ENCODE measurements around the gene SIGLEC8.
A peak's percentile ranks its signal among the peaks of the same experiment; 100 is the strongest.
"Not testable (repeated sequence)": the region's sequence is repeated elsewhere in the genome, so short reads cannot be mapped to it uniquely, and the experiment has no call there.

The SIGLEC8 gene

DNA sequence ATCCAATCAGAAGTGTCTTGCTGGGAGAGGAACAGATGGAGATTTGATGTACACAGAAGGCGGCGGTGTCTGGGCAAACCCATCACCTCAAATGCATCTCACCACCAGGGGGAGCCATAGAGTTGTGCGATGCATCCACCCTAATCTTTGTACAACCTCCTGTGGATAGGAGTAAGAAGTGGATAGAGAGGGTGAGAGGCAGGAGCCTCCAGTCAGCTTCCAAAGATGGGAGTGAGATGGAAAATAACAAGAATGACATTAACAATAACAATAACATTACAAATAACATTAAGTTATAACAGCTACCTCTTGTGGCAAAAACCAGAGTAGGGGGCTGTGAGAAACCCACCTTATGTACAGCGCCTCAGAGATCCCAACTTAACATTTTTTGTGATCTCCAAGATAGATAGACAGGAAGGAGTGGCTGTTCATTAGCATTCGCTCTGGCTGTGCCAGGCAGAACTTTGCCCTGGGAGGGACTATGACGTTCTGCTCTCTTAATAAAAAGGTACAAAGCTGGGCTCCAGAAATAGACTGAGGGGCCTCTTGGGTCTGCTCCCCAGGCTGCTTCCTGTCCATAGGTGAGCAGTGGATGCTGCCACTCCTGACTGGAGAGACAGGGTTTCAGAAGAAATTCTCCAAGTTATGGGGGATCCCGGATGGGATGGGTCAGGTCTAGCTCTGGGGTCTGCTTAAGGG, 14.9 kb upstream of the SIGLEC8 start:
- peak; percentile 48 for DNase-seq (ENCODE audit: low read depth)

DNA sequence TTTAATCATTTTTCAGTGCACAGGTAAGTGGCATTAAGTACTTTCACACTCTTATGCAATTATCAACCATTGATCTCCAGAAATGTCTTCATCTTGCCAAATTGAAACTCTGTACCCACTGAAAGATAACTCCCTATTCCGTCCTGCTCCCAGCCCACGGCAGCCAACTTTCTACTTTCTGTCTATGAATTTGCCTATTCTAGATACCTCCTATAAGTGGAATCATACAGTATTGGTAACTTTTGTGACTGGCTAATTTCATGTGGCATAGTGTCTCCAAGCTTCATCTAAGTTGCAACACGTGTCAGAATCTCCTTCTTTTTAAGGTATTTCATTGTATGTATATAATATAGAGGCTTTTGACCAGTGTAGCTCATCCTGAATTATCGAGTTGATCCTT, 14.4 kb upstream of the SIGLEC8 start:
- DNase-seq (ENCODE audit: low read depth) = no peak

DNA sequence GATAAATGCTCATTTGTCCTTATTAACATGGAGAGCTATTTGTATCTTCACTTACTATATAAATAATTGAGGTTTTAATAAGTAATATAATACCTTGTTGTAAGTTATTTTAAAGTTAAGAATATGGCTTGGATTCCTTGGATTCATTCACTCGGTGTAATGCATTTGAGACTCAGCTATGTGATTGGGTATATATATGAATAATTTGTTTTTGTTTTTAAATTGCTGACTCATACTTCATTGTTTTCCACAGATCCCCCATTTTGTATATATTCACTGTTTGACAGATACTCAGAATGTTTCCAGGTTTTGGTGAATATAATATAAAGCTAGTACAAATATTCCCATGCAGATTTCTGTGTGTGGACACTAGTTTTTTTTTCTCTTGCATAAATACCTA, 13.3 kb upstream of the SIGLEC8 start:
- DNase-seq (ENCODE audit: low read depth) = no peak

DNA sequence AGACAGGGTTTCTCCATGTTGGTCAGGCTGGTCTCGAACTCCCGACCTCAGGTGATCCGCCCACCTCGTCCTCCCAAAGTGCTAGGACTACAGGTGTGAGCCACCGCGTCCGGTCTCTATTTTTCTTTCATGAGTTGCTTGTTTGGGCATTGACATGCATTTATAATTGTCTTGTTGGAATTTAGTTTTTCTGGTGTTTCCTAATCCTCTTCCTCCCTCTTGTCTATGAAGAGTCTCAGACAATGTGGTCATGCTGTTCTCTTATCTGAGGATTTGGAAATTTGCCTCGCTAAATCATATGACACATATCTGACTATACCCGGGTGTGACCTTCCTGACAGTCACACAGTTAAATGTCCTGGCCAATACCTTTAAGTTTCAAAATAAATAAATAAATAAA, 12.7 kb upstream of the SIGLEC8 start:
- DNase-seq (ENCODE audit: low read depth) = peak; percentile 23

DNA sequence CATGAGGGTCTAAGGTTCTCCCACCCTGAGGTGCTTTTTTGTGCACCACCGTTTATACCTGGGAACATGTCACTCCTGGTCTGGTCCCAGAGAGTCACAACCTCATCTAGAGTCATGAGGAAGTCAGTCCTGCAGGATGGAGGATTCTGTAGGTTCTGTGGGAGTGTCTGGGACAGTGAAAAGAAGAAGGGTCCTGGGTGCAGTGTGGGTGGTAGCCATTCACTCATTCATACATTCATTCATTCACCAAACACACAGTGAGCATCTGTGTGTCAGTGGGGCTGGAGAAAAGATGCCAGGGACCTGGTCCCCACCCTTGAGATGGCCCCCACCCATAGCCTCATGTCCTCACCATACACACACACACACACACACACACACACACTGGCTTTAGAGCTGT, 11.4 kb upstream of the SIGLEC8 start:
- no peak for DNase-seq (ENCODE audit: low read depth)

DNA sequence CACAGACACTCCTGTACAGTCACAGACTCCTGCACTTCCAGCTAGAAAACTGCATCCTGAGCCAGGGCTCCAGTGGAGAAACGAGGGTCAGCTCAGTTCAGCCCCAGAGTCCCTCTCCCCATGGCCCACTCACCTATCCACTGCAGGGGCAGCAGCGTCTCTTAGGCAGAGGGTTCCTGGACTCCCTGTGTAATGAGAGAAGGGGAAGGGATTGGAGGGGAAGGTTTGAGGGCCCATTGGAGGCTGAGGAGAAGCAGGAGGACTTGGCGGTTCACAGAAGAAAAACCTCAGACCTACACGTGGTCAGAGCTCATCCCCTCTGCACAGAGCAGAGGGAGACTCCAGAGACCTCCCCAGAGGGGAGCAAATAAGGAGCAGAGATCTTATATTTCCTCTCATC, 10.9 kb upstream of the SIGLEC8 start:
- DNase-seq (ENCODE audit: low read depth) = no peak

DNA sequence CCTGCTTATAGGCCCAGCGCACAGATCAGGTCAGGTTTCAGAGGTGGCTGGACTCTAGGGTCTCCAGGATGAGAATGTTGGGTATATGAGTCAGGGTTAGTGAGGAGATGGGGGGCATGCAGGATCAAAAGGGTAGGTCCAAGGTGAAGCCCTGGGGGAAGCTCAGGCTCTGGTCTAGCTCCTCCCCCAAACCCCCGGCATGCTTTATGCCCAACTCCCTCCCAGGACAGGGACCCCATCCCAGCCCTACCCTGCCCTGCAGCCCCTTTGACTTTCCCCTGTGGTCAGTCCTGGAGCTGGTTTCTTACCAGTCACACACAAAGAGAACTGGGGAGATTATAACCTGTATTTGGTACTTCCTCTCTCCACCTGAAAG, 10.3 kb upstream of the SIGLEC8 start:
- no peak for DNase-seq (ENCODE audit: low read depth)

DNA sequence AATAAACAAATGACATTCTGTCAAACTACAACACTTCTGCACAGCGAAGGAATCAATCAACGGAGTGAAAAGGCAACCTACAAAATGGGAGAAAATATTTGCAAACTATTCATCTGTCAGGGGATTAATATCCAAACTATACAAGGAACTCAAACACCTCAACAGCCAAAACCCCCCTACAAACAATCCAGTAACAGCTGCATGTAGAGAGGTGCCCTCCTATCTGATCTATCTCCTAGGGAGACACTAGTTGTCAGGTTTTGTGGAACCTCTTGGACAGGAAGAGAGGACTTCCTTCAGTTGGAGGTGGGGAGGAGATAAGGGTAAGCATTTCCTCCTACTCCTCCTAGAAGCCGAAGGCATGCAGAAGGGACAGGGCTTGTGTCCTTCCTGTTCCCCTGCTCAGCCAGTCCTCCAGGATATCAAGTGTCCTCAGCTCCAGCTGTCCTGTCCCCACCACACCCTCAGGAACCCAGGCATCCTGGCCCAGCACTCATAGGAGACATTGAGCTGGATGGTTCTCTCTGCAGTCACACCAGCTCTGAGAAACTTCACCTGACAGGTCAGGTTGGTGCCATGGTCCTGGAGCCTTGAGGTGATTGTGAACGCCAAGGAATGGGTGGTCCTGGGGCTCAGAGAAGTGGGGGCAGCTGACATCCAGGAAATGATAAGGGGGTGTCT, 9.8 kb upstream of the SIGLEC8 start:
- no peak for DNase-seq (ENCODE audit: low read depth)

DNA sequence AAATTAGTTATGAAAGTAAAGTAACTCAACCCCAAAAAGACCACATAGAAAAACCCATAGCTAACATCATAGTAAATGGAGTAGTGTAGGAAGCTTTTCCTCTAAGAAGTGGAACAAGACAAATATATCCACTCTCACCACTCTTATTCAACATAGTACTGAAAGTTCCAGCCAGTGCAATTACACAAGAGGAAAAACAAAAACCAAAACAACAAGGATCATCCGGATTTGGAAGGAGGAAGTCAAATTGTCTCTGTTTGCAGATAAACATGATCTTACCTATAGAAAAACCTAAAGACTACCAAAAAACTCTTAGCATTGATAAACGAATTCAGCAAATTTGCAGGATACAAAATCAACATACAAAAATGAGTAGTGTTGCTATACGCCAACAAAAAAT, 8.5 kb upstream of the SIGLEC8 start:
- no peak for DNase-seq (ENCODE audit: low read depth)

DNA sequence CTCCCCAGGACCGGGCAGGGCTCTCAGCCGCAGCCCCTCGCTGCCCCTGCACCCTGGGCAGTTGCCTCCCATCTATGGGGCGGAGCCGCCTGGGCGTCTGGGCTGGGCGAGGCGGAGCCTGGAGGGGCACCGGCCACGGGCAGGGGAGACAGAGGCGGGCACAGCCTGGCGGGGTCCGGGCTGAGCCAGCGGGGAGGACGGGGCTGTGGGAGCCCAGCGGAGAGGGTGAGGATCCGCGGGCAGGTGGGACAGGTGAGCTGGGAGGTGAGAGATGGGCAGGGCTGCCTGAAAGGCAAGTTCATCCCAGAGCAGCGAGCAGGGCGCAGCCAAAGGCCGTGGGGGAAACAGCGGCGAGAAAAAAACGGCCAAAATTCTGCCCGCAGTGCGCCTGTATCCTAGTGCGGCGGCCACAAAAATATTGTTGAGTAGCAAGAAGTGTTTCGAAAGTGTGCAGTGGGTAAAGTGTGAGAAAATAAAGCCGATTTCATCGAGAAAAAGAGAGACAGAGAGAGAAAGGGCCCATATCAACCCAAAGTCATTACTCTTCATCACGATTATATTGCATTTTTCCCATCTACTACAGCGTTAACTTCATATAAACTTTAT, 5.8 kb upstream of the SIGLEC8 start:
- DNase-seq (ENCODE audit: low read depth) = not testable (repeated sequence)

DNA sequence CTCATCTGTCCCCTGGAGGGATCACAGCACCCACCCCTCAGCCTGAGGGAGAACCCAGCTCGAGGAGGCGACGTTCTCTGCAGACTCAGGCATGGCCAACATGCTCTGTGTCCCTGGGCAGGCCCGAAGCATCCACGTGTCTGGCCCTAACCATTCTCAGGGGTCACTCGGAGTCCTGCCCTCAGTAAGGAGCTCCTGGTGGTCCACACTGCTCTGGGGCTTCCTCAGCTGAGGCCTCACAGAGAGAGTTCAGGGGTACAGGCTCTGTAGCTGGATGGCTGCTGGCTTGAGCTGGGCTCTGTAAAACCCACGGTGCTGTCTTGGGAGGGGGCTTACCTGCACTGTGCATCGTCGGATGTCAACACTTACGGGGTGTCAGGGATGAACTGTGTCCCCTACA, 4.4 kb upstream of the SIGLEC8 start:
- no peak for DNase-seq (ENCODE audit: low read depth)

DNA sequence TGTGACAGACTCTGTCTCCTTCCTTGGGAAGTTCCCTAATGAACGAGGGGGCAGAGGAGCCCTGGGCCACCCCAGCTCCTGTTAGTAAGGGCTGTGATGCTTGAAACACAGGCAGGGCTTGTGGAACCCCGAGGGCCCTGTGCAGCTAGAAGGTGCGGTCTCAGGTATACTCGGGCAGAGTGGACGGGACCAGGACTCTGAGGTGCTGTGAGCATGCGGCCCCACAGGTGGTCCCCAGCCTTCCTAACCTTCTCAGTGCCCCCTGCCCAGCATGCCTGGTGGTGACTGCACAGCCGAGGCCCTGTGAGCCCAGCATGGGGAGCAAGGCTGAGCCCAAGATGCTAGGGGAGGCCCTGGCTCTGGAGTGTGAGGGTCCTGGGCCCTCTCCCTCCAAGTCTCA, 4.0 kb upstream of the SIGLEC8 start:
- no peak for DNase-seq (ENCODE audit: low read depth)

DNA sequence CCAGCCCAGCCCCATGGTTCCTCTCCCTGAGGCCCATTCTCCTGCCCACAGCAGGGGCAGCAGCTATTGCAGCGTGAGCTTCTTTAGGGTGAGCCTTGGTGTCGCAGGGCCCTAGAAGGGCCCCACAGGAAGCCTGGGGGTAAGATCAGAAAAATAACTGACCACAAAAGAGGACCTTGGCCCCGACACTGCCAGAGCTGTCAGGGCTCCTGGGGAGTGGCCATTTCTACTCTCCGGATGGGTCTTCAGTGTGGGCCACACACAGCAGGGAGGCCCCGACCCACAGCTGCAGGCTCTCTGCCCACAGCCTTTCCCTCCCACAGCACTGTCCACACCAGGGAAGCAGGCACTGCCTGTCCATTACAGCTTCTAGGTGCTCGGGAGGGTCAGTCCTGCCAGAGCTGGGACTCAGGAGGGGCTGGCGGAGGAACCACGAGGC, 3.5 kb upstream of the SIGLEC8 start:
- no peak for DNase-seq (ENCODE audit: low read depth)

DNA sequence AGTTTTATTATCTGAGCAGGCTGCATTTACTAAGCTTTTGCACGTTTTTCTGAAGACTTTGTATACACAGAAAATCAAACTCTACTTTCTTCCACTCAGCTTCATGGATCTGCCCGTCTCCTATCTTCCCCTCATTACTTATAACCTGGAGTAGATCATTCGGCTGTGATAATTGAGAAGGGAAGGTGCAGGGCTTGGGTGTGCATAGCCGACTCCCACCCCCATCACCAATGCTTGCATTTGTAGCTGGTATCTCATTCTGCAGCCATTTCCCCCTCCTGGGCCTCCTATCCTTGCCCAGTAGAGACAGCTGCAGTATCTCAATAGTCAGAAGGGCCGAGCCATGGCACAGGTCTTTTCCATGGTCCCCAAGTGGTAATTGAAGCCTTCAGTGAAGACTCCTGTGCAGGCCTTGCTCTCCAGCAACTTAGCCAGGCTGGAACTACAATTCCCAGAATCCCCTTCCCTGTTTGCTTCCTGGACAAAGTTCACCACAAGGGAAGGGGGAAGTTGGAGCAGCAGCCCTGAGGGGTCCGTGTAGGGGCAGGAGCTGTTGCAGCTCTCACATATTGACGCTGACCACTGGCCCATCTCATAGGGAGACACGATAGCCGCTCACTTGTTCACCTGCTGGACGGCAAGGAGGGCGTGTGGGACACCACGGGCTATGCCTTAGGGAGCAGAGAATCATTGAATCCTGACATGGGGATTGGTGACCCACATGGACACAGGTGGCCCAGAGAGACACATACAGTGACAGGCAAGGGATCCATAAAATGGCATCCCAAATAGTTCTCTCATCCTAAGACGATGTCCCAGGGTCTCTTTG, 2.1 kb upstream of the SIGLEC8 start:
- DNase-seq (ENCODE audit: low read depth) = no peak

DNA sequence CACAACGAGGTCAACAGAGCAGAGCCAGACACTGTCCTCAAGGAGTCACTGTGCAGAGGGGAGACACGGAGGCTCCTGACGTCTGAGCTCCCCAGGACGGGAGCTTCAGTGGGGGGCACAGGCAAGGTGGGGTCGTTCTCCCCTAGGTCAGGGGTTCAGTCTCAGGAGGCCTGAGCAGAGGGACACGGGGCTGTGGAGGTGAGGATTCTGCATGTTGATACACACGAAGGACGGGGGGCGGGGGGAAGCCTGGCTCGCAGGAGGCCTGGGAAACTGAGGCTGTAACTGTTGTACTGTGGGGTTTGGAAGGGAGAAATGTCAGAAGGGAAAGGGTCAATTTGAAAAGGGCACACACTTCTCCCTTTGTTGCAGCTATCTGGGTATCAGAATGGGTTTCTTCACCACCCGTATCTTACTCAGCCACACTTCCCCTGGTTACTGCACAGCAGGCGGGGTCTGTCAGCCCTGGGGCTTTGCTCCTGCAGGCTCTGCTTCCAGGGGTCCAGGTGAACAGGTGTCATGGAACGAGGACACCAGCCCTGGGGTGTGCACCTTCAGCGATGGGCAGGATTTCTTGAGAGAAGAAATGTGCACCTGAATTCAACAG, 748 bp upstream of the SIGLEC8 start:
- no peak for DNase-seq (ENCODE audit: low read depth)

DNA sequence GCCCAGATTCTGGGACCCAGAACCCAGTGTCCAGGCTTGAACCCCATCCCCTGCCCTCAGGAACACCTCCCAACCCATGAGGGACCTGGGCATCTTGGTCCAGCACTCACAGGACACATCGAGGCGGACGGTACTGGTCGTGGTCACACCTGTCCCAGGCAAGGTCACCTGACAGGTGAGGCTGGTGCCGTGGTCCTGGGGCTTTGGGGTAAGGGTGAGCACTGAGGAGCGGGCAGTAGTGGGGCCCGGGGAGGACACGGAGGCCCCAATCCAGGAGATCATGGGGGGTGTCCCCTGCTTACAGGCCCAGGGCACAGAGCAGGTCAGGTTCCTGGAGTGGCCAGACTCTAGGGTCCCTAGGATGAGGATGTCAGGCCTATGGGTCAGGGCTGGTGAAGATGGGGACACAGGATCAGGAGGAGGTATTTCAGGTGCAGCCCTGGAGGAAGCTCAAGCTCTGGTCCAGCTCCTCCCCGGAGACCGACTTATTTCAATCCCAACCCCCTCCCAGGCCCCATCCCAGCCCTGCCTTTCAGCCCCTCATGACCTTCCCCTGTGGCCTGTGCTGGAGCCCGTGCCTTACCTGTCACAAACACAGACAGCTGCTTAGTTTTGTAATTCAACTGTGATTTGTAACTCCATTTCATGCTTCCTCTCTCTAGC, 772 bp downstream of the SIGLEC8 start:
- no peak for DNase-seq (ENCODE audit: low read depth)

DNA sequence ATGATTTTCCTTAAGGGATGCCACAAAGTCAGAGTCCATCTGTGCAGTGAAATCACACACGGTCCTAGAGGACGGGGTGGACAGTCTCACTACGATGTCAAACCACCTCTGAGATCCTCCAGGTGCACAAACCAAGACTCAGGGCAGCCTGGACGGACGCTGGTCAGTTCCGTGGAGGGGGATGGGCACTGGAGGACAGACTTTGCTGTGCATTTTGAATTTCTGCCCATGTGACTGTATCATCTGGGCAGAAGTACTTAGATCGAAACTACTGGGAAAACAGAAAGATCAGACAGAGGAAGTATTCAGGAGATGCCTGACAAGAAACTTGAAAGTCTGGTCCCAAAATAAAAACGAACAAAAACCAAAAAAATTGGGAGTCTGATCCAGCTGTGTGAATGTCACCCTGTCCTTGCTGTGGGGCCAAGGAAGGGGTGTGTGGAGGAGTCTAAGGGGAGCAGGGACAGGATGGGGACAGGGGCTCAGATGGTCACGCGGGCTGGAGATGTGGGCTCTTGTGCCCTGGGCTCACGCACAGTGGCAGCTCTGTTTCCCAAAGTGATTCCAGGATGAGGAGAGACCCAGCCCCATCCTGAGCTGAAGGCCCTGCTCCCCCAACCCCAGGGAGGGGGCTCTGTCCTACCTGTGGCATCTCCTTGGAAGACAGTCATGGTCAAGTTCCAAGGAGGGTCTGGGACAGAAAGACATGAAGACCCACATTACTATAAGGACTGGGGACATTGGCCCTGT, 1.5 kb downstream of the SIGLEC8 start:
- DNase-seq (ENCODE audit: low read depth) = no peak

DNA sequence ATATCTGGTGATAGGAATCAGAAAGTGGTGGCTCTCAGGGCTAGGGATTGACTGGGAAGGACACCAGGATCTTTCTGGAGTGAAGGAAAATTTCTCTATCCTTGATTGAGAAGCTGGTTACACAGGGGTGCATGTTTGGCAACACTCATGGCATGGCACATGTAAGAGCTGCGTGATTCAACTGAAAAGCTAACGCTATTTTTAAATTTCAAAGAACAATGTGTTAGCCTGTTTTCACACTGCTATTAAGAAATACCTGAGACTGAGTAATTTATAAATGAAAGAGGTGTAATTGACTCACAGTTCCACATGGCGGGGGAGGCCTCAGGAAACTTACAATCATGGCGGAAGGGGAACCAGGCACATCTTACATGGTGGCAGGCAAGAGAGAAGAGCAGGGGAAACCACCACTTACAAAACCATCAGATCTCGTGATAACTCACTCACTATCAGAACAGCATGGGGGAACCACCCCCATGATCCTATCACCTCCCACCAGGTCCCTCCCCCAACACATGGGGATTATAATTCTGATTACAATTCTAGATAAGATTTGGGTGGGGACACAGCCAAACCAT, 7.4 kb downstream of the SIGLEC8 start:
- DNase-seq (ENCODE audit: low read depth) = no peak

DNA sequence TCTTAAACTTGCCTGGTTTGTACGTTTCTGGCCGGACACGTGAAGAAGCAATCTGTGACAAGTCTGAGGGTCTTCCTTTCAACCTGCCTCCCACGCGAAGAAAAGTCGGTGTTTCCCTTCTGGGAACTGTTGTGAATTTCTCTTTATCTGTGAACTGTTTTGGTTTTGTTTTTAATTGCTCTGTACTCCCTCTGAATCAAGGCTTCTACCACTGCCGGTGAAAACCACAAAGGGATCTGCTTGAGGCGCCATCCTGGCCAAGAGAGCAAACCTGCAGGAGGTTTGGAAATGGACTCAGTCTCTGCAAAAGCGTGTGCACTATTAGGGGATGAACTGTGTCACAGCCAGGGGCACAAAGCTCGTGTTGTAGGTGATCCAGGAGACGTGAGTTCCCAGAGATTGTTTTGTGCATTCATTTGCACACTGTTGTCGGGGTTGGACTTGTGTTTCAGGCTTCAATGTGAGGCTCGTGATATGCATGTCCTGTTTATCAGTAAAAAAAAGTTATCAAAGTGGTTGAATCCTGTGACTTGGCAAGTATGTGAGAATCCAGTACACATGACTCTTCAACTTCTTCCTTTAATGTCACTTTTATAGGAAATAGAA, 9.7 kb downstream of the SIGLEC8 start:
- DNase-seq (ENCODE audit: low read depth) = no peak

DNA sequence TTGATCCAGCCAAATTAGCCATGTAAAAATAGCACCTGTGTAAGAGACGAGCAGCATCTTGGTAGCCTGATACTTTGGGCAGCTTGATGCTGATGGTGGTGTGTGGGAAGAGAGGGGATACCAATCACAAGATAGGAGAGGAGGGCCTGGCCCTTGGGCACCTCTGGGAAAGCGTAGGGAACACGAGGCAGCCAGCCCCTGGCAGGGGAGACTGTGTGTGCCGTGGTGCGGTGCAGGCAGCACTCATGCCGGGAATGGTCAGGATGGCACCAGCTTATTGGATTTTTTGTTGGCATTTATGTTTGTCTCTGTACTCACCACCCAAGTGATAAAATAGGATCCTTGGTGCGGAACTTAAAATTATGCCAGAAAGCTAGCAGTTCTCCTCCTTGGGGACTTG, 10.2 kb downstream of the SIGLEC8 start:
- DNase-seq (ENCODE audit: low read depth) = no peak
